ENCODE measurements around the gene GTSF1L.
A peak's percentile ranks its signal among the peaks of the same experiment; 100 is the strongest.

The GTSF1L gene

GRCh38 chr20:43680981-43681380, 45.8 kb downstream of the GTSF1L start:
- no peaks in the 10 kb centered on the region for H3K9me2 ChIP-seq (replicated peaks; ENCODE audit: insufficient read depth, low read length)
- peak; percentile 63 for DNase-seq
- H2AFZ ChIP-seq (ENCODE audit: low read length) = no peak overlapping the region
- no peaks in the 10 kb centered on the region for H4K20me1 ChIP-seq (ENCODE audit: insufficient read depth, low read length)
- no peaks in the 10 kb centered on the region for H3K27me3 ChIP-seq (replicated peaks; ENCODE audit: insufficient read depth, low read length)
- H3K79me2 ChIP-seq (ENCODE audit: low read length) = peaks cover 54% of the 10 kb centered on the region
- peak overlapping the region; percentile 98 for H3K9ac ChIP-seq (ENCODE audit: low read length)
- 0 out of 2 replicates have a peak, but pooled peaks cover 6% of the 10 kb centered on the region for H3K36me3 ChIP-seq (replicated peaks; ENCODE audit: insufficient read depth, low read length)
- peak overlapping the region; percentile 95 for H3K4me2 ChIP-seq (ENCODE audit: low read depth, low read length)
- no peaks in the 10 kb centered on the region for H3K9me3 ChIP-seq (replicated peaks; ENCODE audit: insufficient read depth, low read length)
- TF ChIP-seq EZH2phosphoT487 (IDR thresholded peaks at IDR 0.05; ENCODE audit: low read length) = no peak
- no peak for TF ChIP-seq EZH2 (optimal IDR thresholded peaks at IDR 0.05; ENCODE audit: low read depth, low read length)
- TF ChIP-seq, protein P1, sequence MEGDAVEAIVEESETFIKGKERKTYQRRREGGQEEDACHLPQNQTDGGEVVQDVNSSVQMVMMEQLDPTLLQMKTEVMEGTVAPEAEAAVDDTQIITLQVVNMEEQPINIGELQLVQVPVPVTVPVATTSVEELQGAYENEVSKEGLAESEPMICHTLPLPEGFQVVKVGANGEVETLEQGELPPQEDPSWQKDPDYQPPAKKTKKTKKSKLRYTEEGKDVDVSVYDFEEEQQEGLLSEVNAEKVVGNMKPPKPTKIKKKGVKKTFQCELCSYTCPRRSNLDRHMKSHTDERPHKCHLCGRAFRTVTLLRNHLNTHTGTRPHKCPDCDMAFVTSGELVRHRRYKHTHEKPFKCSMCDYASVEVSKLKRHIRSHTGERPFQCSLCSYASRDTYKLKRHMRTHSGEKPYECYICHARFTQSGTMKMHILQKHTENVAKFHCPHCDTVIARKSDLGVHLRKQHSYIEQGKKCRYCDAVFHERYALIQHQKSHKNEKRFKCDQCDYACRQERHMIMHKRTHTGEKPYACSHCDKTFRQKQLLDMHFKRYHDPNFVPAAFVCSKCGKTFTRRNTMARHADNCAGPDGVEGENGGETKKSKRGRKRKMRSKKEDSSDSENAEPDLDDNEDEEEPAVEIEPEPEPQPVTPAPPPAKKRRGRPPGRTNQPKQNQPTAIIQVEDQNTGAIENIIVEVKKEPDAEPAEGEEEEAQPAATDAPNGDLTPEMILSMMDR (IDR thresholded peaks at IDR 0.05; ENCODE audit: low read length) = no peak
- peaks cover 39% of the 10 kb centered on the region for H3K4me1 ChIP-seq (ENCODE audit: low read length)
- H3F3A ChIP-seq (ENCODE audit: insufficient read depth, low read length) = peaks cover 37% of the 10 kb centered on the region
- peak overlapping the region; percentile 59 for H3K4me3 ChIP-seq (ENCODE audit: low read length)
- H3K27ac ChIP-seq (ENCODE audit: low read length) = peak overlapping the region; percentile 98

DNA sequence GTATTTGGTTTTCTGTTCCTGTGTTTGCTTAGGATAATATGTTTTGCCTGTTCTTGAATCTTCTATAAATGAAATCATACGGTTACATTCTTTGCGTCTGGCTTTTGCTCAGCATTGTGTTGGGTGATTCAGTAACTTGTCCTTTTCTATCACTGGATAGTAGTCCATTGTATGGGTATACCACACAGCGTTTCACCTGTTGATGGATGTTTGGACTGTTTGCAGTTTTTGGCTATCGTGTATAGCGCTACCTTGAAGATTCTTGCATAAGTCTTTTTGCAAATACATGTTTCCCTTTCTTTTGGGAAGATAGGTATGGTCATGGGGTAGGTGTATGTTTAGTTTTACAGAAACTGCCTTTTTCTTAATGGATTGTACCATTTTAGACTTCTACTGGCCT, 50.4 kb downstream of the GTSF1L start:
- Histone ChIP-seq H3K4me3 (ENCODE audit: low read length) (no peak overlapping the region), H4K20me1 (ENCODE audit: insufficient read depth, low read length) (no peaks in the 10 kb centered on the region), H3K4me1 (ENCODE audit: low read length) (peaks cover 23% of the 10 kb centered on the region), H3F3A (ENCODE audit: insufficient read depth, low read length) (peaks cover 22% of the 10 kb centered on the region), H3K9ac (ENCODE audit: low read length) (no peak overlapping the region), H2AFZ (ENCODE audit: low read length) (no peak overlapping the region), H3K36me3 (replicated peaks; ENCODE audit: insufficient read depth, low read length) (0 out of 2 replicates have a peak, but pooled peaks cover 3% of the 10 kb centered on the region), H3K9me3 (replicated peaks; ENCODE audit: insufficient read depth, low read length) (no peaks in the 10 kb centered on the region), H3K9me2 (replicated peaks; ENCODE audit: insufficient read depth, low read length) (no peaks in the 10 kb centered on the region), H3K79me2 (ENCODE audit: low read length) (peaks cover 77% of the 10 kb centered on the region), H3K27ac (ENCODE audit: low read length) (no peak overlapping the region), H3K4me2 (ENCODE audit: low read depth, low read length) (no peak overlapping the region), H3K27me3 (replicated peaks; ENCODE audit: insufficient read depth, low read length) (no peaks in the 10 kb centered on the region)
- TF ChIP-seq EZH2phosphoT487 (IDR thresholded peaks at IDR 0.05; ENCODE audit: low read length) (no peak), EZH2 (optimal IDR thresholded peaks at IDR 0.05; ENCODE audit: low read depth, low read length) (no peak)
- TF ChIP-seq, protein P1 (IDR thresholded peaks at IDR 0.05; ENCODE audit: low read length) = no peak
- no peak for DNase-seq

Measured in MM.1S (cell line).